CD14-positive monocyte (primary cell): Measurements from ENCODE around the gene CCDC106. TPM values are rescaled to one million over a fixed set of nuclear protein-coding genes. Genes with fewer than 3 reads are reported as not detected.
A peak's percentile ranks its signal among the peaks of the same experiment; 100 is the strongest.

Source experiments
- DNase-seq, 3 donors: peaks; one replicate each; pipeline ENCODE4 v3.0.0-alpha.2; 2011 to 2022
- H2AFZ ChIP-seq: 2 replicates; pipeline ENCODE4 v1.6.0; 2012; ENCODE audit warnings: mild to moderate bottlenecking, low read depth, low read length, inconsistent platforms; ENCODE audit not compliant: insufficient read depth, poor library complexity, severe bottlenecking
- H3K27ac ChIP-seq, 2 donors: 1 replicate in 1 of 2; 2 replicates in 1 of 2; pipeline ENCODE4 v1.5.1; 2012 to 2013; ENCODE audit warnings: low read length in 2 of 2, control low read depth in 1 of 2, inconsistent platforms in 1 of 2, low read depth in 1 of 2, mild to moderate bottlenecking in 1 of 2
- H3K27me3 ChIP-seq, 2 donors: one replicate each; pipeline versions ENCODE4 v1.6.0 to v1.6.1; 2011 to 2013; ENCODE audit warnings: low read length in 2 of 2; ENCODE audit not compliant: control insufficient read depth in 2 of 2, insufficient read depth in 2 of 2
- H3K36me3 ChIP-seq, 2 donors: replicated peaks in 1 of 2; 1 replicate in 1 of 2; 2 replicates in 1 of 2; pipeline versions ENCODE4 v1.5.1 to v1.6.1; 2012 to 2013; ENCODE audit warnings: low read length in 2 of 2, control low read depth in 1 of 2, inconsistent platforms in 1 of 2, mild to moderate bottlenecking in 1 of 2; ENCODE audit not compliant: insufficient read depth in 2 of 2, control insufficient read depth in 1 of 2
- H3K4me1 ChIP-seq, 2 donors: 1 replicate in 1 of 2; 2 replicates in 1 of 2; pipeline versions ENCODE4 v1.5.1 to v1.6.1; 2012 to 2013; ENCODE audit warnings: low read length in 2 of 2, control low read depth in 1 of 2, inconsistent platforms in 1 of 2, mild to moderate bottlenecking in 1 of 2, moderate library complexity in 1 of 2; ENCODE audit not compliant: insufficient read depth in 2 of 2, control insufficient read depth in 1 of 2
- H3K4me2 ChIP-seq: replicated peaks from 2 replicates; pipeline ENCODE3; 2012; ENCODE audit warnings: low read length, moderate library complexity, mild to moderate bottlenecking; ENCODE audit not compliant: poor library complexity, severe bottlenecking; ENCODE audit errors: extremely low read depth
- H3K4me3 ChIP-seq, 3 experiments: fragments of 200-600 bp in 1 of 3; sonication (generic) in 1 of 3; replicated peaks in 1 of 3; 1 replicate in 2 of 3; 2 replicates in 1 of 3; pipeline ENCODE4 v1.5.1; 2011 to 2013; ENCODE audit warnings: low read length in 3 of 3, mild to moderate bottlenecking in 3 of 3, control low read depth in 2 of 3, low read depth in 2 of 3, inconsistent platforms in 1 of 3, moderate library complexity in 1 of 3
- H3K79me2 ChIP-seq: 2 replicates; pipeline ENCODE4 v1.6.0; 2012; ENCODE audit warnings: mild to moderate bottlenecking, control low read depth, inconsistent platforms, low read length, moderate library complexity; ENCODE audit not compliant: insufficient read depth
- H3K9ac ChIP-seq: 2 replicates; pipeline ENCODE4 v1.6.0; 2017; ENCODE audit warnings: low read length, mild to moderate bottlenecking; ENCODE audit not compliant: insufficient read depth, poor library complexity, severe bottlenecking
- H3K9me3 ChIP-seq, 2 donors: replicated peaks in 1 of 2; 1 replicate in 1 of 2; 2 replicates in 1 of 2; pipeline versions ENCODE4 v1.5.1 to v1.6.1; 2012 to 2013; ENCODE audit warnings: low read length in 2 of 2, control low read depth in 1 of 2; ENCODE audit not compliant: control insufficient read depth in 1 of 2, insufficient read depth in 1 of 2
- H4K20me1 ChIP-seq: 2 replicates; pipeline ENCODE4 v1.6.0; 2012; ENCODE audit warnings: mild to moderate bottlenecking, low read length, control low read depth, moderate library complexity; ENCODE audit not compliant: insufficient read depth
- H3K27ac Mint-ChIP-seq, 7 donors: one replicate each; pipeline ENCODE4 v1.8.0; 2020; ENCODE audit warnings: mild to moderate bottlenecking in 7 of 7, mixed read lengths in 7 of 7, moderate library complexity in 6 of 7, inconsistent platforms in 2 of 7
- H3K27me3 Mint-ChIP-seq, 3 donors: one replicate each; pipeline ENCODE4 v1.8.0; 2021 to 2022; ENCODE audit warnings: low read depth in 3 of 3, mild to moderate bottlenecking in 3 of 3, mixed read lengths in 3 of 3, moderate library complexity in 3 of 3, inconsistent platforms in 1 of 3
- H3K36me3 Mint-ChIP-seq, 2 donors: one replicate each; pipeline ENCODE4 v1.8.0; 2020; ENCODE audit warnings: mixed read lengths in 2 of 2, inconsistent platforms in 1 of 2, mild to moderate bottlenecking in 1 of 2
- H3K4me1 Mint-ChIP-seq: one replicate; pipeline ENCODE4 v1.8.0; 2020; ENCODE audit warnings: mild to moderate bottlenecking, mixed read lengths
- H3K4me3 Mint-ChIP-seq, 2 donors: one replicate each; pipeline ENCODE4 v1.8.0; 2020; ENCODE audit warnings: mild to moderate bottlenecking in 2 of 2, mixed read lengths in 2 of 2, moderate library complexity in 1 of 2
- H3K9me3 Mint-ChIP-seq, 7 donors: one replicate each; pipeline ENCODE4 v1.8.0; 2020 to 2022; ENCODE audit warnings: mixed read lengths in 7 of 7, mild to moderate bottlenecking in 6 of 7, moderate library complexity in 6 of 7, inconsistent platforms in 2 of 7
- CTCF ChIP-seq: fragments of 200-600 bp; IDR thresholded peaks from one replicate; pipeline ENCODE4 v1.8.0; 2022; ENCODE audit warnings: antibody characterized with exemption, mild to moderate bottlenecking
- WGBS: methylation state at CpG from one replicate; pipeline ENCODE4 v1.1.5; 2013; ENCODE audit warnings: missing lambda C conversion rate; ENCODE audit not compliant: insufficient coverage; 5-methylcytosine and 5-hydroxymethylcytosine counted together
- intact Hi-C, 2 donors: fragments of 100-400 bp; cut with micrococcal nuclease; formaldehyde crosslinking; loops; one replicate each; pipeline versions ENCODE4 v1.15.0 to v1.15.1; 2023
- polyA plus RNA-seq, 3 donors: library from polyadenylated mRNA; depleted of rRNA in 1 of 3; unstranded in 2 of 3; stranded (reverse) in 1 of 3; fragments of 300-500 nt in 2 of 3; fragments of >200 nt in 1 of 3; fragmentation: Illumina TruSeq in 2 of 3; gene quantifications; 1 replicate in 2 of 3; 2 replicates in 1 of 3; pipeline ENCODE4 v1.2.3, GENCODE V29; 2012 to 2021

Gene CCDC106
- polyA plus RNA-seq, 3 donors, result 0.74 to 2.4 (median 1.2) TPM

- Histone ChIP-seq H3K9me3 (no peaks in the 10 kb centered on the region), H3K27ac (no peak overlapping the region), H3K4me1 (no peaks in the 10 kb centered on the region), H3K36me3 (peaks cover 79 to 98% of the 10 kb centered on the region in 2 donors), H3K4me2 (no peak overlapping the region), H3K79me2 (no peaks in the 10 kb centered on the region), H3K4me3 (no peak overlapping the region), H3K9ac (no peak overlapping the region), H3K27me3 (no peaks in the 10 kb centered on the region), H2AFZ (no peak overlapping the region), H4K20me1 (peaks cover 60% of the 10 kb centered on the region)
- H3K4me1 Mint-ChIP-seq, result no peaks in the 10 kb centered on the region
- H3K4me3 Mint-ChIP-seq, result no peak overlapping the region
- peak overlapping the region in 1 of 7 donors; percentile 42 for H3K27ac Mint-ChIP-seq
- 93% methylated on average over 22 of the region's 37 CpGs for WGBS
- intact Hi-C loops, result no loop called here
- no peak for TF ChIP-seq CTCF
- H3K27me3 Mint-ChIP-seq, result no peaks in the 10 kb centered on the region
- no peak for DNase-seq
- peaks cover 0 to 2% (median 0%) of the 10 kb centered on the region in 7 donors for H3K9me3 Mint-ChIP-seq
- H3K36me3 Mint-ChIP-seq, result peaks cover 69 to 94% of the 10 kb centered on the region in 2 donors
Measured at GRCh38 chr19:55694656-55695491, 46.9 kb downstream of the CCDC106 start.

- H3K27me3 Mint-ChIP-seq, result no peaks in the 10 kb centered on the region
- Histone ChIP-seq H3K9ac (no peak overlapping the region), H3K9me3 (no peaks in the 10 kb centered on the region), H3K27me3 (no peaks in the 10 kb centered on the region), H3K79me2 (no peaks in the 10 kb centered on the region), H3K27ac (no peak overlapping the region), H2AFZ (no peak overlapping the region), H3K4me3 (no peak overlapping the region), H3K4me1 (no peaks in the 10 kb centered on the region), H3K4me2 (no peak overlapping the region), H3K36me3 (peaks cover 78 to 95% of the 10 kb centered on the region in 2 donors), H4K20me1 (peaks cover 52% of the 10 kb centered on the region)
- intact Hi-C loops, result no loop called here
- H3K4me1 Mint-ChIP-seq, result no peaks in the 10 kb centered on the region
- peaks cover 0 to 3% (median 0%) of the 10 kb centered on the region in 7 donors for H3K9me3 Mint-ChIP-seq
- peak overlapping the region in 2 of 7 donors; percentile 42 to 56 for H3K27ac Mint-ChIP-seq
- TF ChIP-seq CTCF, result no peak
- WGBS, result 98% methylated on average over 11 of the region's 23 CpGs
- peaks cover 71 to 94% of the 10 kb centered on the region in 2 donors for H3K36me3 Mint-ChIP-seq
- H3K4me3 Mint-ChIP-seq, result no peak overlapping the region
- DNase-seq, result no peak
Measured at GRCh38 chr19:55695511-55696290, 47.7 kb downstream of the CCDC106 start.
